ENCODE results near the gene UNC5A.

The UNC5A gene

GRCh38 chr5:176889321-176890280 is 79.2 kb downstream of the UNC5A start:
- DNase-seq: no peak

- DNase-seq: no peak
These were observed 80.3 kb downstream of the UNC5A start for GRCh38 chr5:176890455-176891330.

GRCh38 chr5:176891331-176891958 is 81.1 kb downstream of the UNC5A start:
- no peak for DNase-seq

GRCh38 chr5:176892663-176893062 is 82.3 kb downstream of the UNC5A start:
- DNase-seq: no peak

- DNase-seq: no peak
These were observed 83.9 kb downstream of the UNC5A start for GRCh38 chr5:176894298-176894697.

GRCh38 chr5:176895831-176896230 is 85.5 kb downstream of the UNC5A start:
- no peak for DNase-seq

GRCh38 chr5:176897263-176897662 is 86.9 kb downstream of the UNC5A start:
- no peak for DNase-seq

- DNase-seq: peak in 2 of 58 donors; percentile 11 to 18
These were observed 89.0 kb downstream of the UNC5A start, which contains the start of gene HK3 for GRCh38 chr5:176899296-176899891. Gene HK3, minus strand, starts transcription at chr5:176899346. Its CDS starts 3,187 bp downstream, at chr5:176896159.

- peak in 2 of 58 donors; percentile 28 to 48 for DNase-seq
These were observed 89.8 kb downstream of the UNC5A start for GRCh38 chr5:176899946-176900779.

- no peak for DNase-seq
These were observed 90.4 kb downstream of the UNC5A start for GRCh38 chr5:176900780-176901204.

- no peak for DNase-seq
These were observed 91.1 kb downstream of the UNC5A start for GRCh38 chr5:176901260-176902101.

- no peak for DNase-seq
These were observed 91.9 kb downstream of the UNC5A start for GRCh38 chr5:176902102-176902814.

- DNase-seq: no peak
These were observed 92.7 kb downstream of the UNC5A start for GRCh38 chr5:176902911-176903664.

GRCh38 chr5:176904276-176904675 is 93.9 kb downstream of the UNC5A start:
- no peak for DNase-seq

- DNase-seq: no peak
These were observed 95.8 kb downstream of the UNC5A start for GRCh38 chr5:176906126-176906525.

GRCh38 chr5:176906796-176907195 is 96.4 kb downstream of the UNC5A start:
- DNase-seq: no peak

- DNase-seq: no peak
These were observed 98.5 kb downstream of the UNC5A start for GRCh38 chr5:176908675-176909368.

Data from anterior cingulate cortex (tissue), 58 donors.